Mesenchymal stem cell (in vitro differentiated cells and primary cell): ENCODE measurements around the gene PIK3CB.
A peak's percentile ranks its signal among the peaks of the same experiment; 100 is the strongest.
"Not testable (repeated sequence)": the region's sequence is repeated elsewhere in the genome, so short reads cannot be mapped to it uniquely, and the experiment has no call there.

Experiments
- DNase-seq: peaks from one replicate; pipeline ENCODE4 v3.0.0-alpha.2; 2013
- H2AFZ ChIP-seq: one replicate; pipeline ENCODE4 v1.6.1; 2013; ENCODE audit warnings: low read depth, mild to moderate bottlenecking, control low read depth, inconsistent platforms, low read length, moderate library complexity
- H2AK5ac ChIP-seq: 2 replicates; pipeline ENCODE4 v1.6.1; 2013; ENCODE audit warnings: low read length, moderate library complexity, mild to moderate bottlenecking, inconsistent platforms; ENCODE audit not compliant: severe bottlenecking
- H2BK120ac ChIP-seq: one replicate; pipeline ENCODE4 v1.6.1; 2013; ENCODE audit warnings: low read depth, mild to moderate bottlenecking, inconsistent platforms, low read length, moderate library complexity
- H2BK12ac ChIP-seq, 2 experiments: one replicate each; pipeline ENCODE4 v1.6.1; 2013; ENCODE audit warnings: inconsistent platforms in 2 of 2, low read length in 2 of 2, mild to moderate bottlenecking in 2 of 2, moderate library complexity in 2 of 2, control low read depth in 1 of 2
- H2BK15ac ChIP-seq: one replicate; pipeline ENCODE4 v1.6.1; 2013; ENCODE audit warnings: mild to moderate bottlenecking, low read depth, inconsistent platforms; ENCODE audit not compliant: poor library complexity, severe bottlenecking
- H2BK5ac ChIP-seq: 2 replicates; pipeline ENCODE4 v1.6.1; 2013; ENCODE audit warnings: low read depth, mild to moderate bottlenecking, low read length, control low read depth, inconsistent platforms; ENCODE audit not compliant: poor library complexity, severe bottlenecking
- H3K14ac ChIP-seq, 2 experiments: one replicate each; pipeline ENCODE4 v1.6.1; 2013; ENCODE audit warnings: inconsistent platforms in 2 of 2, low read length in 2 of 2, control low read depth in 1 of 2, mild to moderate bottlenecking in 1 of 2, moderate library complexity in 1 of 2
- H3K18ac ChIP-seq, 2 experiments: one replicate each; pipeline ENCODE4 v1.6.1; 2013; ENCODE audit warnings: inconsistent platforms in 2 of 2, low read length in 2 of 2, control low read depth in 1 of 2, low read depth in 1 of 2, mild to moderate bottlenecking in 1 of 2
- H3K23ac ChIP-seq, 2 experiments: one replicate each; pipeline ENCODE4 v1.6.1; 2013; ENCODE audit warnings: inconsistent platforms in 2 of 2, low read length in 2 of 2, mild to moderate bottlenecking in 2 of 2, moderate library complexity in 2 of 2, control low read depth in 1 of 2
- H3K27ac ChIP-seq: 2 replicates; pipeline ENCODE4 v1.5.1; 2013; ENCODE audit warnings: mild to moderate bottlenecking, moderate library complexity, low read length, control low read depth, inconsistent platforms; ENCODE audit not compliant: poor library complexity, severe bottlenecking
- H3K27me3 ChIP-seq, 2 experiments: 2 replicates each; pipeline versions ENCODE4 v1.6.1 to v1.7.0; 2013; ENCODE audit warnings: low read length in 2 of 2, mild to moderate bottlenecking in 2 of 2, moderate library complexity in 2 of 2, control low read depth in 1 of 2, inconsistent platforms in 1 of 2; ENCODE audit not compliant: control insufficient read depth in 1 of 2, insufficient read depth in 1 of 2
- H3K36me3 ChIP-seq, 2 experiments: 2 replicates each; pipeline versions ENCODE4 v1.6.1 to v1.7.0; 2013; ENCODE audit warnings: low read length in 2 of 2, control low read depth in 1 of 2, inconsistent platforms in 1 of 2, low read depth in 1 of 2, mild to moderate bottlenecking in 1 of 2; ENCODE audit not compliant: insufficient read depth in 2 of 2, control insufficient read depth in 1 of 2
- H3K4ac ChIP-seq, 2 experiments: one replicate each; pipeline ENCODE4 v1.6.1; 2013; ENCODE audit warnings: inconsistent platforms in 2 of 2, low read length in 2 of 2, mild to moderate bottlenecking in 2 of 2, moderate library complexity in 2 of 2, control low read depth in 1 of 2, low read depth in 1 of 2
- H3K4me1 ChIP-seq: 2 replicates; pipeline ENCODE4 v1.6.1; 2013; ENCODE audit warnings: low read depth, low read length, control low read depth; ENCODE audit not compliant: control insufficient read depth, insufficient read depth
- H3K4me2 ChIP-seq: 2 replicates; pipeline ENCODE4 v1.6.1; 2013; ENCODE audit warnings: low read length, mild to moderate bottlenecking, inconsistent platforms; ENCODE audit not compliant: poor library complexity, severe bottlenecking
- H3K4me3 ChIP-seq, 2 experiments: 2 replicates each; pipeline versions ENCODE4 v1.5.1 to v1.7.0; 2013; ENCODE audit warnings: low read length in 2 of 2, mild to moderate bottlenecking in 2 of 2, control low read depth in 1 of 2, low read depth in 1 of 2; ENCODE audit not compliant: insufficient read depth in 1 of 2
- H3K79me1 ChIP-seq: replicated peaks from 2 replicates; pipeline ENCODE4 v1.6.1; 2013; ENCODE audit warnings: mild to moderate bottlenecking, control low read depth, low read length, inconsistent platforms; ENCODE audit not compliant: poor library complexity, severe bottlenecking
- H3K9ac ChIP-seq: 2 replicates; pipeline ENCODE4 v1.7.0; 2013; ENCODE audit warnings: mild to moderate bottlenecking, low read length, moderate library complexity
- H3K9me3 ChIP-seq: 2 replicates; pipeline ENCODE4 v1.7.0; 2013; ENCODE audit warnings: mild to moderate bottlenecking, low read length; ENCODE audit not compliant: control insufficient read depth
- H4K8ac ChIP-seq: one replicate; pipeline ENCODE4 v1.6.1; 2013; ENCODE audit warnings: inconsistent platforms, mild to moderate bottlenecking, low read length, moderate library complexity
- H4K91ac ChIP-seq: one replicate; pipeline ENCODE4 v1.6.1; 2013; ENCODE audit warnings: mild to moderate bottlenecking, low read length, inconsistent platforms
- WGBS: methylation state at CpG from one replicate; pipeline ENCODE4 v1.1.7; 2013; ENCODE audit warnings: mixed read lengths; 5-methylcytosine and 5-hydroxymethylcytosine counted together

Gene PIK3CB

DNA sequence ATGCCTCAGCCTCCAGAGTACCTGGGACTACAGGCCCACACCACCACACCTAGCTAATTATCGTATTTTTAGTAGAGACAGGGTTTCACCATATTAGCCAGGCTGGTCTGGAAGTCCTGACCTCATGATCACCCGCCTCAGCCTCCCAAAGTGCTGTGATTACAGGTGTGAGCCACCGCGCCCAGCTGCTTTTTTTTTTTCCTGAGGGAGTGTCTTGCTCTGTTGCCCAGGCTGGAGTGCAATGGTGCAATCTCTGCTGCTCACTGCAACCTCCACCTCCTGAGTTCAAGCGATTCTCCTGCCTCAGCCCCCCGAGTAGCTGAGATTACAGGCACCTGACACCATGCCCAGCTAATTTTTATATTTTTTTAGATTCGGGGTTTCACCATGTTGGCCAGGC lies 3.7 kb upstream of the PIK3CB start:
- not testable (repeated sequence) for DNase-seq, H2BK5ac ChIP-seq, H3K14ac ChIP-seq, H3K9ac ChIP-seq, H3K18ac ChIP-seq, H3K23ac ChIP-seq, H3K4me3 ChIP-seq, H3K4me2 ChIP-seq, H3K4me1 ChIP-seq, H2BK120ac ChIP-seq, H3K27ac ChIP-seq, H3K9me3 ChIP-seq, H3K36me3 ChIP-seq, H2BK15ac ChIP-seq, H2AFZ ChIP-seq, H2AK5ac ChIP-seq, H3K79me1 ChIP-seq, H4K8ac ChIP-seq, H4K91ac ChIP-seq, H2BK12ac ChIP-seq, H3K4ac ChIP-seq, H3K27me3 ChIP-seq
- 96% methylated on average over 7 of the region's 7 CpGs for WGBS

- not testable (repeated sequence) for H3K9ac ChIP-seq, H3K4me3 ChIP-seq, H3K79me1 ChIP-seq, H2BK15ac ChIP-seq, H4K91ac ChIP-seq, H3K23ac ChIP-seq, H2BK120ac ChIP-seq, H3K36me3 ChIP-seq, H3K4me1 ChIP-seq, H3K27me3 ChIP-seq, H2AK5ac ChIP-seq, H4K8ac ChIP-seq, H3K4ac ChIP-seq, H3K9me3 ChIP-seq, H3K14ac ChIP-seq, H2BK12ac ChIP-seq, H2AFZ ChIP-seq, H3K27ac ChIP-seq, H3K4me2 ChIP-seq, DNase-seq, H3K18ac ChIP-seq
- peak overlapping the region; percentile 31 for H2BK5ac ChIP-seq
- WGBS, result 98% methylated on average over 19 of the region's 19 CpGs
Observed at GRCh38 chr3:138835846-138836245, 1.1 kb upstream of the PIK3CB start.

- WGBS, result 72% methylated on average over 2 of the region's 4 CpGs
- H3K36me3 ChIP-seq, result no peaks in the 10 kb centered on the region
- H3K23ac ChIP-seq, result peak overlapping the region in 1 of 2 experiments; percentile 20
- H2BK12ac ChIP-seq, result no peak overlapping the region
- peak overlapping the region; percentile 78 for H2AK5ac ChIP-seq
- no peak overlapping the region for H2BK120ac ChIP-seq
- no peak overlapping the region for H2BK5ac ChIP-seq
- H3K4me3 ChIP-seq, result peak overlapping the region; percentile 98 to 99
- H3K79me1 ChIP-seq, result peaks cover 3% of the 10 kb centered on the region
- peak overlapping the region in 1 of 2 experiments; percentile 41 for H3K4ac ChIP-seq
- no peak overlapping the region for H2AFZ ChIP-seq
- H3K14ac ChIP-seq, result no peak overlapping the region
- peaks cover 8% of the 10 kb centered on the region for H3K4me1 ChIP-seq
- no peak overlapping the region for H4K91ac ChIP-seq
- no peaks in the 10 kb centered on the region for H3K27me3 ChIP-seq
- H3K4me2 ChIP-seq, result peak overlapping the region; percentile 92
- peak overlapping the region; percentile 98 for H3K27ac ChIP-seq
- no peak overlapping the region for H2BK15ac ChIP-seq
- no peak for DNase-seq
- peak overlapping the region; percentile 70 for H4K8ac ChIP-seq
- H3K9ac ChIP-seq, result peak overlapping the region; percentile 97
- no peaks in the 10 kb centered on the region for H3K9me3 ChIP-seq
- peak overlapping the region; percentile 73 to 94 for H3K18ac ChIP-seq
Observed at GRCh38 chr3:138835397-138835757, 649 bp upstream of the PIK3CB start.

- H4K8ac ChIP-seq, result peak overlapping the region; percentile 49
- no peaks in the 10 kb centered on the region for H3K27me3 ChIP-seq
- peak overlapping the region; percentile 98 to 99 for H3K4me3 ChIP-seq
- no peaks in the 10 kb centered on the region for H3K36me3 ChIP-seq
- H3K4me1 ChIP-seq, result peaks cover 10% of the 10 kb centered on the region
- H2BK15ac ChIP-seq, result peak overlapping the region; percentile 6
- H3K9me3 ChIP-seq, result no peaks in the 10 kb centered on the region
- peak overlapping the region in 1 of 2 experiments; percentile 50 for H3K4ac ChIP-seq
- peak overlapping the region in 1 of 2 experiments; percentile 88 for H3K14ac ChIP-seq
- 0% methylated on average over 40 of the region's 43 CpGs for WGBS
- H3K9ac ChIP-seq, result peak overlapping the region; percentile 97
- H2AFZ ChIP-seq, result peak overlapping the region; percentile 99
- peak overlapping the region in 1 of 2 experiments; percentile 77 for H3K23ac ChIP-seq
- H3K27ac ChIP-seq, result peak overlapping the region; percentile 64
- H2BK5ac ChIP-seq, result no peak overlapping the region
- H3K18ac ChIP-seq, result peak overlapping the region; percentile 70 to 95
- no peak overlapping the region for H4K91ac ChIP-seq
- peak overlapping the region in 1 of 2 experiments; percentile 83 for H2BK12ac ChIP-seq
- H2BK120ac ChIP-seq, result no peak overlapping the region
- peaks cover 3% of the 10 kb centered on the region for H3K79me1 ChIP-seq
- H2AK5ac ChIP-seq, result no peak overlapping the region
- peak; percentile 33 for DNase-seq
- H3K4me2 ChIP-seq, result peak overlapping the region; percentile 85
Observed at GRCh38 chr3:138833899-138834595, 681 bp downstream of the PIK3CB start.
